ENCODE data around the gene CISH.

Gene CISH

GRCh38 chr3:50611464-50612233 lies at the start of gene CISH:
CISH (minus strand) TSS chr3:50611774; CDS start chr3:50611650, 124 bp downstream.
- DNase-seq = peak; percentile 92
- in situ Hi-C loops (cut with HindIII; ENCODE audit: low pct_ligation_motif_present, low pct_unique_long_range_greater_than_20kb, low sequenced_read_pairs) = no loop called here

GRCh38 chr3:50660386-50660785 lies 48.8 kb upstream of the CISH start:
- DNase-seq = no peak
- in situ Hi-C loops (cut with HindIII; ENCODE audit: low pct_ligation_motif_present, low pct_unique_long_range_greater_than_20kb, low sequenced_read_pairs) = no loop called here

GRCh38 chr3:50658831-50659230 lies 47.3 kb upstream of the CISH start:
- in situ Hi-C loops (cut with HindIII; ENCODE audit: low pct_ligation_motif_present, low pct_unique_long_range_greater_than_20kb, low sequenced_read_pairs) = no loop called here

GRCh38 chr3:50658416-50658815 lies 46.8 kb upstream of the CISH start:
- in situ Hi-C loops (cut with HindIII; ENCODE audit: low pct_ligation_motif_present, low pct_unique_long_range_greater_than_20kb, low sequenced_read_pairs) = no loop called here
- DNase-seq = no peak

More at GRCh38 chr3:50658831-50659230, 47.3 kb upstream of the CISH start:
- DNase-seq = no peak

GRCh38 chr3:50657816-50658215 lies 46.2 kb upstream of the CISH start:
- in situ Hi-C loops (cut with HindIII; ENCODE audit: low pct_ligation_motif_present, low pct_unique_long_range_greater_than_20kb, low sequenced_read_pairs) = no loop called here

GRCh38 chr3:50657407-50657806 lies 45.8 kb upstream of the CISH start:
- in situ Hi-C loops (cut with HindIII; ENCODE audit: low pct_ligation_motif_present, low pct_unique_long_range_greater_than_20kb, low sequenced_read_pairs) = no loop called here
- DNase-seq = no peak

More at GRCh38 chr3:50657816-50658215, 46.2 kb upstream of the CISH start:
- no peak for DNase-seq

GRCh38 chr3:50656417-50657195 lies 45.0 kb upstream of the CISH start:
- in situ Hi-C loops (cut with HindIII; ENCODE audit: low pct_ligation_motif_present, low pct_unique_long_range_greater_than_20kb, low sequenced_read_pairs) = no loop called here
- no peak for DNase-seq

GRCh38 chr3:50655009-50655830 lies 43.6 kb upstream of the CISH start:
- DNase-seq = no peak
- in situ Hi-C loops (cut with HindIII; ENCODE audit: low pct_ligation_motif_present, low pct_unique_long_range_greater_than_20kb, low sequenced_read_pairs) = no loop called here

- DNase-seq = no peak
- in situ Hi-C loops (cut with HindIII; ENCODE audit: low pct_ligation_motif_present, low pct_unique_long_range_greater_than_20kb, low sequenced_read_pairs) = no loop called here
Measured at GRCh38 chr3:50653937-50654595, 42.5 kb upstream of the CISH start.

- in situ Hi-C loops (cut with HindIII; ENCODE audit: low pct_ligation_motif_present, low pct_unique_long_range_greater_than_20kb, low sequenced_read_pairs) = no loop called here
- peak; percentile 35 for DNase-seq
Measured at GRCh38 chr3:50652709-50653108, 41.1 kb upstream of the CISH start.

- in situ Hi-C loops (cut with HindIII; ENCODE audit: low pct_ligation_motif_present, low pct_unique_long_range_greater_than_20kb, low sequenced_read_pairs) = no loop called here
- DNase-seq = no peak
Measured at GRCh38 chr3:50651920-50652529, 40.5 kb upstream of the CISH start.

GRCh38 chr3:50651445-50651844 lies 39.9 kb upstream of the CISH start:
- in situ Hi-C loops (cut with HindIII; ENCODE audit: low pct_ligation_motif_present, low pct_unique_long_range_greater_than_20kb, low sequenced_read_pairs) = no loop called here

GRCh38 chr3:50650018-50650417 lies 38.4 kb upstream of the CISH start:
- in situ Hi-C loops (cut with HindIII; ENCODE audit: low pct_ligation_motif_present, low pct_unique_long_range_greater_than_20kb, low sequenced_read_pairs) = no loop called here
- no peak for DNase-seq

More at GRCh38 chr3:50651445-50651844, 39.9 kb upstream of the CISH start:
- no peak for DNase-seq

- in situ Hi-C loops (cut with HindIII; ENCODE audit: low pct_ligation_motif_present, low pct_unique_long_range_greater_than_20kb, low sequenced_read_pairs) = no loop called here
- no peak for DNase-seq
Measured at GRCh38 chr3:50649451-50649931, 37.9 kb upstream of the CISH start.

- DNase-seq = no peak
- in situ Hi-C loops (cut with HindIII; ENCODE audit: low pct_ligation_motif_present, low pct_unique_long_range_greater_than_20kb, low sequenced_read_pairs) = no loop called here
Measured at GRCh38 chr3:50648944-50649343, 37.4 kb upstream of the CISH start.

GRCh38 chr3:50648313-50648712 lies 36.7 kb upstream of the CISH start:
- DNase-seq = no peak

GRCh38 chr3:50645378-50645777 lies 33.8 kb upstream of the CISH start:
- in situ Hi-C loops (cut with HindIII; ENCODE audit: low pct_ligation_motif_present, low pct_unique_long_range_greater_than_20kb, low sequenced_read_pairs) = no loop called here
- no peak for DNase-seq

More at GRCh38 chr3:50648313-50648712, 36.7 kb upstream of the CISH start:
- in situ Hi-C loops (cut with HindIII; ENCODE audit: low pct_ligation_motif_present, low pct_unique_long_range_greater_than_20kb, low sequenced_read_pairs) = no loop called here

- no peak for DNase-seq
- in situ Hi-C loops (cut with HindIII; ENCODE audit: low pct_ligation_motif_present, low pct_unique_long_range_greater_than_20kb, low sequenced_read_pairs) = no loop called here
Measured at GRCh38 chr3:50644561-50644960, 33.0 kb upstream of the CISH start.

Data from ACHN (cell line).